Stimulated activated CD8-positive, alpha-beta memory T cell treated with anti-CD3 and anti-CD28 coated beads, Interleukin-15, amount 100 ng/mL, for 4 hours (primary cell): ENCODE measurements around the gene MAD2L1.

ENCODE experiments used
- DNase-seq, 2 donors: peaks; one replicate each; pipeline ENCODE4 v3.0.0-alpha.2; 2020; ENCODE audit warnings: low read depth in 2 of 2

The MAD2L1 gene

GRCh38 chr4:120059036-120059435 is 7.6 kb downstream of the MAD2L1 start:
- DNase-seq = no peak

- DNase-seq = no peak
These were observed 9.2 kb downstream of the MAD2L1 start for GRCh38 chr4:120057416-120057815.

- no peak for DNase-seq
These were observed 10.4 kb downstream of the MAD2L1 start for GRCh38 chr4:120056246-120056645.

- DNase-seq = no peak
These were observed 10.9 kb downstream of the MAD2L1 start for GRCh38 chr4:120055795-120056194.

- DNase-seq = no peak
These were observed 11.5 kb downstream of the MAD2L1 start for GRCh38 chr4:120055162-120055561.

- no peak for DNase-seq
These were observed 12.7 kb downstream of the MAD2L1 start for GRCh38 chr4:120053911-120054310.

- no peak for DNase-seq
These were observed 13.8 kb downstream of the MAD2L1 start for GRCh38 chr4:120052856-120053255.

- DNase-seq = no peak
These were observed 15.4 kb downstream of the MAD2L1 start for GRCh38 chr4:120051253-120051652.

- DNase-seq = peak; percentile 13 to 50
These were observed 16.7 kb downstream of the MAD2L1 start for GRCh38 chr4:120049732-120050494.

- DNase-seq = no peak
These were observed 22.8 kb downstream of the MAD2L1 start for GRCh38 chr4:120043828-120044227.

GRCh38 chr4:120037411-120037810 is 29.2 kb downstream of the MAD2L1 start:
- no peak for DNase-seq

- no peak for DNase-seq
These were observed 31.7 kb downstream of the MAD2L1 start for GRCh38 chr4:120034913-120035312.

GRCh38 chr4:120026853-120027252 is 39.8 kb downstream of the MAD2L1 start:
- DNase-seq = no peak

- DNase-seq = no peak
These were observed 41.1 kb downstream of the MAD2L1 start for GRCh38 chr4:120025516-120025915.

GRCh38 chr4:120018786-120019185 is 47.9 kb downstream of the MAD2L1 start:
- DNase-seq = no peak

GRCh38 chr4:120017939-120018692 is 48.5 kb downstream of the MAD2L1 start:
- no peak for DNase-seq

- no peak for DNase-seq
These were observed 54.9 kb downstream of the MAD2L1 start for GRCh38 chr4:120011725-120012124.

GRCh38 chr4:120010646-120011045 is 56.0 kb downstream of the MAD2L1 start:
- no peak for DNase-seq

- no peak for DNase-seq
These were observed 56.9 kb downstream of the MAD2L1 start for GRCh38 chr4:120009731-120010130.

GRCh38 chr4:120008957-120009356 is 57.7 kb downstream of the MAD2L1 start:
- DNase-seq = no peak

- DNase-seq = no peak
These were observed 58.7 kb downstream of the MAD2L1 start for GRCh38 chr4:120007896-120008436.

- no peak for DNase-seq
These were observed 59.3 kb downstream of the MAD2L1 start for GRCh38 chr4:120007191-120007871.
